Mammary epithelial cell (primary cell): Measurements from ENCODE around the gene SV2B.
"Not testable (repeated sequence)": the region's sequence is repeated elsewhere in the genome, so short reads cannot be mapped to it uniquely, and the experiment has no call there.

ENCODE experiments used
- EZH2 ChIP-seq: IDR thresholded peaks from 2 replicates; pipeline ENCODE4 v1.6.1; 2012; ENCODE audit warnings: low read length, inconsistent platforms, borderline replicate concordance
- TF ChIP-seq, protein P1 (sequence below), 2 donors: IDR thresholded peaks in 1 of 2; conservative IDR thresholded peaks in 1 of 2; 2 replicates each; pipeline ENCODE4 v1.5.1; 2011 to 2012; ENCODE audit warnings: inconsistent platforms in 2 of 2, low read length in 2 of 2, mild to moderate bottlenecking in 2 of 2, control low read depth in 1 of 2, low read depth in 1 of 2; ENCODE audit not compliant: insufficient read depth in 1 of 2; ENCODE audit errors: extremely low read depth in 1 of 2

DNA sequence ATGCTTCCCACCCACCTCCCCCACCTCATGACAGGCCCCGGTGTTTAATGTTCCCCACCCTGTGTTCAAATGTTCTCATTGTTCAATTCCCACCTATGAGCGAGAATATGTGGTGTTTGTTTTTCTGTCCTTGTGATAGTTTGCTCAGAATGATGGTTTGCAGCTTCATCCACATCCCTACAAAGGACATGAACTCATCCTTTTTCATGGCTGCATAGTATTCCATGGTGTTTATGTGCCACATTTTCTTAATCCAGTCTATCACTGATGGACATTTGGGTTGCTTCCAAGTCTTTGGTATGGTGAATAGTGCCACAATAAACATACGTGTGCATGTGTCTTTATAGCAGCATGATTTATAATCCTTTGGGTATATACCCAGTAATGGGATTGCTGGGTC lies 244.9 kb downstream of the SV2B start:
- TF ChIP-seq, protein P1, sequence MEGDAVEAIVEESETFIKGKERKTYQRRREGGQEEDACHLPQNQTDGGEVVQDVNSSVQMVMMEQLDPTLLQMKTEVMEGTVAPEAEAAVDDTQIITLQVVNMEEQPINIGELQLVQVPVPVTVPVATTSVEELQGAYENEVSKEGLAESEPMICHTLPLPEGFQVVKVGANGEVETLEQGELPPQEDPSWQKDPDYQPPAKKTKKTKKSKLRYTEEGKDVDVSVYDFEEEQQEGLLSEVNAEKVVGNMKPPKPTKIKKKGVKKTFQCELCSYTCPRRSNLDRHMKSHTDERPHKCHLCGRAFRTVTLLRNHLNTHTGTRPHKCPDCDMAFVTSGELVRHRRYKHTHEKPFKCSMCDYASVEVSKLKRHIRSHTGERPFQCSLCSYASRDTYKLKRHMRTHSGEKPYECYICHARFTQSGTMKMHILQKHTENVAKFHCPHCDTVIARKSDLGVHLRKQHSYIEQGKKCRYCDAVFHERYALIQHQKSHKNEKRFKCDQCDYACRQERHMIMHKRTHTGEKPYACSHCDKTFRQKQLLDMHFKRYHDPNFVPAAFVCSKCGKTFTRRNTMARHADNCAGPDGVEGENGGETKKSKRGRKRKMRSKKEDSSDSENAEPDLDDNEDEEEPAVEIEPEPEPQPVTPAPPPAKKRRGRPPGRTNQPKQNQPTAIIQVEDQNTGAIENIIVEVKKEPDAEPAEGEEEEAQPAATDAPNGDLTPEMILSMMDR (conservative IDR thresholded peaks at IDR 0.05 in 1 of 2, IDR thresholded peaks at IDR 0.05 in 1 of 2; ENCODE audit: extremely low read depth in 1 of 2, insufficient read depth in 1 of 2, low read depth in 1 of 2, low read length in 2 of 2): not testable (repeated sequence)
- not testable (repeated sequence) for TF ChIP-seq EZH2
